Measurements from ENCODE around the gene F2.

- TF ChIP-seq POLR2AphosphoS5 (IDR thresholded peaks at IDR 0.05; ENCODE audit: low read depth, low read length) (no peak), POLR2A (IDR thresholded peaks at IDR 0.05; ENCODE audit: low read depth, low read length) (no peak), SPI1 (IDR thresholded peaks at IDR 0.05; ENCODE audit: low read depth, low read length) (no peak), TAF1 (IDR thresholded peaks at IDR 0.05; ENCODE audit: low read depth, low read length) (no peak), PAX5 (IDR thresholded peaks at IDR 0.05; ENCODE audit: insufficient read depth, low read length, severe bottlenecking) (no peak)
Measured at GRCh38 chr11:46673713-46674462, 45.1 kb upstream of the F2 start.
